ENCODE measurements around the gene ADARB1.

Gene ADARB1

DNA sequence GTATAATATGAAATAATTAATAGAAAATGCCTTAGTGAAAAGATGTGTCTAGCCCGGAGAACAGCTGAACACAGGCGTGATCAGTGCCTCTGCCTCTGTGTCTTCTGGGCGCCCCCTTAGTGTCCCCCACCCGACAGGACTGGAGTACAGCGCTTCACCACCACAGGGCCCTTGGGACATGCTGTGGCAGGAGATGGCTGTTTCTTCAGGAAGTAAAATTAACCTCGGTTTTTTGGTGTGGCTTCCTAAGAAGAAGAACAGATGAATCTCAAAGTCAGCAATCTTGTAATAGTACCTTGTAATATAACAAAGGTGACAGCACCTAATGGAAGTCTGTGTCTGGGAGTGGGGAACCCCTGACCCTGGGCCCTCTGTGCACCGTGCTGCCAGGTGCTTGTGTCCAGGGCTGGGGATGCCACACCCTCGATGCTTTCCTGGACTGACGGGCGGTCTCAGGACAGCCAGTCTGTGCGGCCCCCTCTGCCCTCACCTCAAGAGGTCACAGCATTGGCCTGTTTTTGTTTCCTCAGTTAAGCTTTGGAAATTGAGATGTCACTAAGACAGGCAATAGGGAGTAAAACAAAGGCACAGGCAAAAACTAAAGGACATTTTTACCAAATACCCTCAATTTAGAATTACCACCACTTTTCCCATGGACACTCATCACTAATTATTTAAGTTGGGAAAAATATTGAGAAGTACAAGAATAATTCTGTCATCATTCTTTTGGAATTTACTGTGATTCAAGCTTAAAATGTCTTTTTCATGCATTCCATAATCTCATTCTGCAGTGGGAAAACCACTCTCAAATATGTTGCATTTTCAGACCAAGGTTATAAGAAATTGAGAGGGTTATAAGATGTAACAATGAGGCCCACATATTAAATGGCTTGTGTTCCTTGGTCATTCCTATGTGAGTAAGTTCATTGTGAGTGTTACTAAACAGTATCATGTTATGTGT lies 79.3 kb downstream of the ADARB1 start (continued):
- no peak for TF ChIP-seq ZNF48 (tag by site-specific recombination; IDR thresholded peaks at IDR 0.05)

- CTCF ChIA-PET = interaction anchor here (3.3 to 8.9 kb wide), 2 partner anchors 14 to 17 kb away, joined by 30 to 97 read pairs; no protein-coding TSS in a partner anchor
- POLR2A ChIA-PET = no interaction called here
- TF ChIP-seq ZNF501 (tag by site-specific recombination; IDR thresholded peaks at IDR 0.05) (no peak), ZNF423 (tag by site-specific recombination; IDR thresholded peaks at IDR 0.05) (0 out of 2 replicates have a peak, but pooled peaks have one; percentile 13), TRIM28 (IDR thresholded peaks at IDR 0.05; ENCODE audit: borderline replicate concordance, low read length) (no peak), ZNF19 (tag by site-specific recombination; IDR thresholded peaks at IDR 0.05; ENCODE audit: low read depth) (no peak), ZSCAN30 (tag by site-specific recombination; IDR thresholded peaks at IDR 0.05) (no peak), ZNF266 (tag by site-specific recombination; IDR thresholded peaks at IDR 0.05; ENCODE audit: low read depth) (no peak), ELK4 (IDR thresholded peaks at IDR 0.05; ENCODE audit: borderline replicate concordance, low read depth, low read length) (0 out of 2 replicates have a peak, but pooled peaks have one; percentile 30), ZNF2 (tag by site-specific recombination; IDR thresholded peaks at IDR 0.05) (no peak), ZNF658 (tag by site-specific recombination; IDR thresholded peaks at IDR 0.05) (no peak), ZNF785 (tag by site-specific recombination; IDR thresholded peaks at IDR 0.05) (no peak), BCL11B (tag by site-specific recombination; IDR thresholded peaks at IDR 0.05; ENCODE audit: low read depth) (no peak), ZIC2 (tag by site-specific recombination; IDR thresholded peaks at IDR 0.05) (0 out of 2 replicates have a peak, but pooled peaks have one; percentile 16), ZNF830 (tag by site-specific recombination; IDR thresholded peaks at IDR 0.05; ENCODE audit: low read depth) (no peak), OSR2 (tag by site-specific recombination; IDR thresholded peaks at IDR 0.05) (0 out of 2 replicates have a peak, but pooled peaks have one; percentile 52)
- TF ChIP-seq, protein P1, sequence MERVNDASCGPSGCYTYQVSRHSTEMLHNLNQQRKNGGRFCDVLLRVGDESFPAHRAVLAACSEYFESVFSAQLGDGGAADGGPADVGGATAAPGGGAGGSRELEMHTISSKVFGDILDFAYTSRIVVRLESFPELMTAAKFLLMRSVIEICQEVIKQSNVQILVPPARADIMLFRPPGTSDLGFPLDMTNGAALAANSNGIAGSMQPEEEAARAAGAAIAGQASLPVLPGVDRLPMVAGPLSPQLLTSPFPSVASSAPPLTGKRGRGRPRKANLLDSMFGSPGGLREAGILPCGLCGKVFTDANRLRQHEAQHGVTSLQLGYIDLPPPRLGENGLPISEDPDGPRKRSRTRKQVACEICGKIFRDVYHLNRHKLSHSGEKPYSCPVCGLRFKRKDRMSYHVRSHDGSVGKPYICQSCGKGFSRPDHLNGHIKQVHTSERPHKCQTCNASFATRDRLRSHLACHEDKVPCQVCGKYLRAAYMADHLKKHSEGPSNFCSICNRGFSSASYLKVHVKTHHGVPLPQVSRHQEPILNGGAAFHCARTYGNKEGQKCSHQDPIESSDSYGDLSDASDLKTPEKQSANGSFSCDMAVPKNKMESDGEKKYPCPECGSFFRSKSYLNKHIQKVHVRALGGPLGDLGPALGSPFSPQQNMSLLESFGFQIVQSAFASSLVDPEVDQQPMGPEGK (tag by site-specific recombination; IDR thresholded peaks at IDR 0.05) = no peak
- TF ChIP-seq, protein P2, sequence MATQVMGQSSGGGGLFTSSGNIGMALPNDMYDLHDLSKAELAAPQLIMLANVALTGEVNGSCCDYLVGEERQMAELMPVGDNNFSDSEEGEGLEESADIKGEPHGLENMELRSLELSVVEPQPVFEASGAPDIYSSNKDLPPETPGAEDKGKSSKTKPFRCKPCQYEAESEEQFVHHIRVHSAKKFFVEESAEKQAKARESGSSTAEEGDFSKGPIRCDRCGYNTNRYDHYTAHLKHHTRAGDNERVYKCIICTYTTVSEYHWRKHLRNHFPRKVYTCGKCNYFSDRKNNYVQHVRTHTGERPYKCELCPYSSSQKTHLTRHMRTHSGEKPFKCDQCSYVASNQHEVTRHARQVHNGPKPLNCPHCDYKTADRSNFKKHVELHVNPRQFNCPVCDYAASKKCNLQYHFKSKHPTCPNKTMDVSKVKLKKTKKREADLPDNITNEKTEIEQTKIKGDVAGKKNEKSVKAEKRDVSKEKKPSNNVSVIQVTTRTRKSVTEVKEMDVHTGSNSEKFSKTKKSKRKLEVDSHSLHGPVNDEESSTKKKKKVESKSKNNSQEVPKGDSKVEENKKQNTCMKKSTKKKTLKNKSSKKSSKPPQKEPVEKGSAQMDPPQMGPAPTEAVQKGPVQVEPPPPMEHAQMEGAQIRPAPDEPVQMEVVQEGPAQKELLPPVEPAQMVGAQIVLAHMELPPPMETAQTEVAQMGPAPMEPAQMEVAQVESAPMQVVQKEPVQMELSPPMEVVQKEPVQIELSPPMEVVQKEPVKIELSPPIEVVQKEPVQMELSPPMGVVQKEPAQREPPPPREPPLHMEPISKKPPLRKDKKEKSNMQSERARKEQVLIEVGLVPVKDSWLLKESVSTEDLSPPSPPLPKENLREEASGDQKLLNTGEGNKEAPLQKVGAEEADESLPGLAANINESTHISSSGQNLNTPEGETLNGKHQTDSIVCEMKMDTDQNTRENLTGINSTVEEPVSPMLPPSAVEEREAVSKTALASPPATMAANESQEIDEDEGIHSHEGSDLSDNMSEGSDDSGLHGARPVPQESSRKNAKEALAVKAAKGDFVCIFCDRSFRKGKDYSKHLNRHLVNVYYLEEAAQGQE (tag by site-specific recombination; IDR thresholded peaks at IDR 0.05) = peak; percentile 50; the same call in 1 of the 2 replicates
- Histone ChIP-seq H3K27ac (ENCODE audit: extremely low read depth, low read depth, low read length) (no peak overlapping the region), H3K9me3 (ENCODE audit: control insufficient read depth, insufficient read depth, low read depth, low read length) (no peaks in the 10 kb centered on the region), H3K4me3 (ENCODE audit: low read depth, low read length) (no peak overlapping the region), H3K36me3 (ENCODE audit: control insufficient read depth in 2 of 2, insufficient read depth in 1 of 2, low read length in 2 of 2) (no peaks in the 10 kb centered on the region), H3K4me1 (ENCODE audit: control insufficient read depth, insufficient read depth, low read length) (no peaks in the 10 kb centered on the region)
These were observed 80.4 kb downstream of the ADARB1 start for GRCh38 chr21:45154511-45155508.
